HFFc6 (cell line): ENCODE measurements around the gene TTC12. TPM values are rescaled to one million over a fixed set of nuclear protein-coding genes. Genes with fewer than 3 reads are reported as not detected.

Experiments
- DNase-seq: peaks from one replicate; pipeline ENCODE4 v3.0.0-alpha.2; 2018
- H3K27ac Mint-ChIP-seq: 2 replicates; pipeline ENCODE4 v1.8.0; 2020; ENCODE audit warnings: mild to moderate bottlenecking, mixed read lengths
- H3K27me3 Mint-ChIP-seq: 2 replicates; pipeline ENCODE4 v1.8.0; 2021; ENCODE audit warnings: mild to moderate bottlenecking, moderate library complexity, mixed read lengths; ENCODE audit not compliant: insufficient read depth
- H3K36me3 Mint-ChIP-seq: 2 replicates; pipeline ENCODE4 v1.8.0; 2021; ENCODE audit warnings: low read depth, mixed read lengths
- H3K4me1 Mint-ChIP-seq: 2 replicates; pipeline ENCODE4 v1.8.0; 2020; ENCODE audit warnings: low read depth, mixed read lengths
- H3K4me3 Mint-ChIP-seq: 2 replicates; pipeline ENCODE4 v1.8.0; 2020; ENCODE audit warnings: mild to moderate bottlenecking, moderate library complexity, mixed read lengths
- H3K9me3 Mint-ChIP-seq: 2 replicates; pipeline ENCODE4 v1.8.0; 2020; ENCODE audit warnings: mild to moderate bottlenecking, mixed read lengths
- CTCF ChIP-seq: fragments of 200-600 bp; sonication (generic); IDR thresholded peaks from 2 replicates; pipeline ENCODE4 v1.5.0; 2021; ENCODE audit warnings: antibody characterized with exemption, mild to moderate bottlenecking
- total RNA-seq, 6 experiments: library from RNA; stranded (reverse); fragmentation: NEBNext Ultra II Directional; extraction: Animal tissue kit (Norgen Biotek cat#: 25700); gene quantifications; 2 replicates in 1 of 6; 3 replicates in 5 of 6; pipeline ENCODE4 v1.2.3, GENCODE V29; 2021

TTC12 gene
- total RNA-seq, 6 experiments from 2014 or later = 7.4 to 11.4 (median 9.5) TPM

- Mint-ChIP-seq H3K4me3 (no peak overlapping the region), H3K9me3 (no peaks in the 10 kb centered on the region), H3K27me3 (peaks cover 6% of the 10 kb centered on the region), H3K4me1 (peaks cover 15% of the 10 kb centered on the region), H3K36me3 (no peaks in the 10 kb centered on the region), H3K27ac (no peak overlapping the region)
- DNase-seq = no peak
- no peak for TF ChIP-seq CTCF
Observed at GRCh38 chr11:113308601-113309000, 5.8 kb upstream of the TTC12 start.

GRCh38 chr11:113311536-113311935 is 2.8 kb upstream of the TTC12 start:
- no peak for TF ChIP-seq CTCF
- peaks cover 22% of the 10 kb centered on the region for H3K4me1 Mint-ChIP-seq
- no peaks in the 10 kb centered on the region for H3K36me3 Mint-ChIP-seq
- H3K9me3 Mint-ChIP-seq = no peaks in the 10 kb centered on the region
- H3K27ac Mint-ChIP-seq = no peak overlapping the region
- H3K27me3 Mint-ChIP-seq = peaks cover 6% of the 10 kb centered on the region
- DNase-seq = no peak
- no peak overlapping the region for H3K4me3 Mint-ChIP-seq

- peak overlapping the region; percentile 25; the same call in 1 of the 2 replicates for H3K27ac Mint-ChIP-seq
- H3K27me3 Mint-ChIP-seq = peaks cover 6% of the 10 kb centered on the region
- no peak for DNase-seq
- peaks cover 13% of the 10 kb centered on the region for H3K36me3 Mint-ChIP-seq
- H3K4me3 Mint-ChIP-seq = peak overlapping the region; percentile 90
- TF ChIP-seq CTCF = no peak
- H3K9me3 Mint-ChIP-seq = no peaks in the 10 kb centered on the region
- H3K4me1 Mint-ChIP-seq = peaks cover 22% of the 10 kb centered on the region
Observed at GRCh38 chr11:113313601-113314000, 782 bp upstream of the TTC12 start.

- no peak for DNase-seq
- H3K27ac Mint-ChIP-seq = 0 out of 2 replicates have a peak overlapping the region, but pooled peaks have one; percentile 25
- peaks cover 22% of the 10 kb centered on the region for H3K4me1 Mint-ChIP-seq
- no peaks in the 10 kb centered on the region for H3K9me3 Mint-ChIP-seq
- peak overlapping the region; percentile 90 for H3K4me3 Mint-ChIP-seq
- H3K36me3 Mint-ChIP-seq = peaks cover 17% of the 10 kb centered on the region
- TF ChIP-seq CTCF = no peak
- peaks cover 5% of the 10 kb centered on the region for H3K27me3 Mint-ChIP-seq
Observed at GRCh38 chr11:113314065-113314388, 356 bp upstream of the TTC12 start.

GRCh38 chr11:113315811-113316210 is 1.4 kb downstream of the TTC12 start:
- Mint-ChIP-seq H3K36me3 (peaks cover 28% of the 10 kb centered on the region), H3K4me3 (peak overlapping the region; percentile 90), H3K4me1 (peaks cover 22% of the 10 kb centered on the region), H3K27ac (peak overlapping the region; percentile 84), H3K9me3 (no peaks in the 10 kb centered on the region), H3K27me3 (peaks cover 3% of the 10 kb centered on the region; the same call in 1 of the 2 replicates)
- TF ChIP-seq CTCF = no peak
- no peak for DNase-seq

GRCh38 chr11:113316256-113316655 is 1.9 kb downstream of the TTC12 start:
- peaks cover 21% of the 10 kb centered on the region for H3K4me1 Mint-ChIP-seq
- H3K27ac Mint-ChIP-seq = no peak overlapping the region
- H3K9me3 Mint-ChIP-seq = no peaks in the 10 kb centered on the region
- peaks cover 3% of the 10 kb centered on the region; the same call in 1 of the 2 replicates for H3K27me3 Mint-ChIP-seq
- DNase-seq = no peak
- H3K4me3 Mint-ChIP-seq = no peak overlapping the region
- TF ChIP-seq CTCF = no peak
- peaks cover 28% of the 10 kb centered on the region for H3K36me3 Mint-ChIP-seq
